Osteocyte (in vitro differentiated cells): ENCODE results near the gene CNTN5. TPM values are rescaled to one million over a fixed set of nuclear protein-coding genes. Genes with fewer than 3 reads are reported as not detected.

Experiments
- DNase-seq: peaks from one replicate; pipeline ENCODE4 v3.0.0; 2021; ENCODE audit warnings: mixed read lengths; ENCODE audit not compliant: unreplicated experiment; ENCODE audit errors: extremely low spot score
- H3K27ac Mint-ChIP-seq: one replicate; pipeline ENCODE4 v1.8.0; 2021; ENCODE audit warnings: mild to moderate bottlenecking, mixed read lengths; ENCODE audit not compliant: unreplicated experiment
- H3K27me3 Mint-ChIP-seq: one replicate; pipeline ENCODE4 v1.8.0; 2021; ENCODE audit warnings: mixed read lengths; ENCODE audit not compliant: unreplicated experiment
- H3K36me3 Mint-ChIP-seq: one replicate; pipeline ENCODE4 v1.8.0; 2021; ENCODE audit warnings: mixed read lengths; ENCODE audit not compliant: unreplicated experiment
- H3K4me1 Mint-ChIP-seq: one replicate; pipeline ENCODE4 v1.8.0; 2021; ENCODE audit warnings: mixed read lengths; ENCODE audit not compliant: unreplicated experiment
- H3K4me3 Mint-ChIP-seq: one replicate; pipeline ENCODE4 v1.8.0; 2021; ENCODE audit warnings: mild to moderate bottlenecking, moderate library complexity, mixed read lengths; ENCODE audit not compliant: unreplicated experiment
- H3K9me3 Mint-ChIP-seq: one replicate; pipeline ENCODE4 v1.8.0; 2021; ENCODE audit warnings: mixed read lengths; ENCODE audit not compliant: unreplicated experiment
- total RNA-seq: library from RNA; stranded (reverse); gene quantifications from 2 replicates; pipeline ENCODE4 v1.2.1, GENCODE V29; 2021
- TF ChIP-seq, protein P1 (sequence below): fragments of 200-600 bp; sonication (generic); IDR thresholded peaks from 2 replicates; pipeline ENCODE4 v1.5.0; 2021; ENCODE audit warnings: antibody characterized with exemption, mild to moderate bottlenecking, moderate library complexity

The CNTN5 gene
- total RNA-seq, 1 donor from 2014 or later, result 0.30 TPM

DNA sequence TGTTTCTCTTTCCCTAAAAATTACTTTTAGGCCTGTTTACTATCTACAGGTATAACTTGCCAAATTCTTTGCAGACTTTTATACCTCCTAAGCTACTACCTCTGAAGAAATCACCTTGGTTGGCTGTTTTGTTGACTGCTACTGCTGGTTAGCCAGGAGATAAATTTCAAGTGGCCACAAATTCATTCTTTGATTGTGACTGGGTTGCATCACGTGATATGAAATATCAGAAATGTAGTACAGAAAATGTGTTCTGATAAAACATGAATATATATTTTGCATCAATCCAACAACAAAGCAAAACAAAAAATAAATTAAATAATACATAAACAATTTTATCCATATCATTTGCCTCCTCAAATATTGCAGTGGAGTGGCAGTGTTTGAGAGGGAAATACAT, 291.1 kb downstream of the CNTN5 start:
- DNase-seq, result no peak
- Mint-ChIP-seq H3K27me3 (peaks cover 4% of the 10 kb centered on the region), H3K9me3 (no peaks in the 10 kb centered on the region), H3K36me3 (no peaks in the 10 kb centered on the region), H3K4me3 (no peak overlapping the region), H3K27ac (no peak overlapping the region), H3K4me1 (no peaks in the 10 kb centered on the region)
- TF ChIP-seq, protein P1, sequence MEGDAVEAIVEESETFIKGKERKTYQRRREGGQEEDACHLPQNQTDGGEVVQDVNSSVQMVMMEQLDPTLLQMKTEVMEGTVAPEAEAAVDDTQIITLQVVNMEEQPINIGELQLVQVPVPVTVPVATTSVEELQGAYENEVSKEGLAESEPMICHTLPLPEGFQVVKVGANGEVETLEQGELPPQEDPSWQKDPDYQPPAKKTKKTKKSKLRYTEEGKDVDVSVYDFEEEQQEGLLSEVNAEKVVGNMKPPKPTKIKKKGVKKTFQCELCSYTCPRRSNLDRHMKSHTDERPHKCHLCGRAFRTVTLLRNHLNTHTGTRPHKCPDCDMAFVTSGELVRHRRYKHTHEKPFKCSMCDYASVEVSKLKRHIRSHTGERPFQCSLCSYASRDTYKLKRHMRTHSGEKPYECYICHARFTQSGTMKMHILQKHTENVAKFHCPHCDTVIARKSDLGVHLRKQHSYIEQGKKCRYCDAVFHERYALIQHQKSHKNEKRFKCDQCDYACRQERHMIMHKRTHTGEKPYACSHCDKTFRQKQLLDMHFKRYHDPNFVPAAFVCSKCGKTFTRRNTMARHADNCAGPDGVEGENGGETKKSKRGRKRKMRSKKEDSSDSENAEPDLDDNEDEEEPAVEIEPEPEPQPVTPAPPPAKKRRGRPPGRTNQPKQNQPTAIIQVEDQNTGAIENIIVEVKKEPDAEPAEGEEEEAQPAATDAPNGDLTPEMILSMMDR, result no peak

DNA sequence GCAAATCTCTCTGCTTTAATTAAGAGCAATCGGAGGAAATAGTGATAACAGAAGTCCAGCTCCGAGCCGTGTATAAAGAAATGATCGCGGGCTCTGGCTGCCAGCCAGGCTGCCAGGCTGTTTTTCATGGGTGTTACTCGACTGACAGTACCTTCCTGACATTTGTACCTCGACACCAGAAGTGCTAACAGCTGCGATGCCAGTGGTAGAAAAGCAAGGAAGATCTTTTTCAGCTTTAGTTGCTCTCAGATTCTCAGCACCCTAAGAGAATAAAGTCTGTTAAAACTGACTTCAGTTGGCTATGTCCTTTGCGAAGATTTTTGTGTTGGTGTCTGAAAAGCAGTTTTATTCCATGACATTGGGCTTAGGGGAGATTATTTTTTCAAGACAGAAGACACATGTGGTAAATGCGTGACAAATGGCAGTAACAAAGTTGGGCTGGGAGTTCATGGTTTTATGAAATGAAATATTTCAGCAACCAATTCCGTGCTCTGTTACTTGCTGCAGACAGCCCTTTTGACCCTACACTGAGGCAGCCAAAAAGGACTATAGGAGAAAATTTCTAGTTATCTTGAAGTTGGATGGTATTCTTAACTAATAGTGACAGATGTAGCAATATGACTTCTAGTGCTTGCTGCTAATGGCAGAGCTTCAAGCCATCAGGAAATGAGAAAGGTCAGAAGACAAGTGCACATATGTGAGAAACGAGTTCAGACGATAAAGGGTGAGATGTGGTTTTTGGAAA, 296.2 kb downstream of the CNTN5 start:
- Mint-ChIP-seq H3K27me3 (peaks cover 4% of the 10 kb centered on the region), H3K4me1 (no peaks in the 10 kb centered on the region), H3K9me3 (no peaks in the 10 kb centered on the region), H3K4me3 (no peak overlapping the region), H3K27ac (no peak overlapping the region), H3K36me3 (no peaks in the 10 kb centered on the region)
- TF ChIP-seq, protein P1, result no peak
- no peak for DNase-seq

- Mint-ChIP-seq H3K27ac (no peak overlapping the region), H3K36me3 (no peaks in the 10 kb centered on the region)
Observed at GRCh38 chr11:99320769-99321290, 300.1 kb downstream of the CNTN5 start.

DNA sequence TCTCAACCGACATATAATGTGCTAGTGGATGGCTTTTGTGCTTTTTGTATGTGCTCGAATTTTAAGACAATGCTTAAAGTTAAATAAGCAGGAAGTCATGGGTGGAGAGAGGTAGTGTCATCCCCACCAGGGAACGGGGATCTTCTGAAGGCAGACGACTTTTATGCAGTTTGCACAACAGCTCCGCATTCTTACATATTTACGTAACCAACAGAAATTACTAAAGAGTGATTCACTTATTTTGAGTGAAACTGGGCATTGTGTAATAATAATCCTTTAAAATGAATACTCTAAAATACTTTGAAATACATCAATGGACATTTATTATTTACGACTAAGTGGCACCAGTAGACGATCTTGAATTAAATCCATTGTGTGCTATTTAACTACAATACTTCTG, 305.1 kb downstream of the CNTN5 start:
- peaks cover 6% of the 10 kb centered on the region for H3K27me3 Mint-ChIP-seq
- H3K9me3 Mint-ChIP-seq, result no peaks in the 10 kb centered on the region
- no peak overlapping the region for H3K27ac Mint-ChIP-seq

More at GRCh38 chr11:99320769-99321290, 300.1 kb downstream of the CNTN5 start:
- H3K4me3 Mint-ChIP-seq, result no peak overlapping the region
- DNase-seq, result no peak
- peaks cover 2% of the 10 kb centered on the region for H3K27me3 Mint-ChIP-seq
- H3K4me1 Mint-ChIP-seq, result no peaks in the 10 kb centered on the region
- TF ChIP-seq, protein P1, result no peak
- no peaks in the 10 kb centered on the region for H3K9me3 Mint-ChIP-seq

GRCh38 chr11:99327066-99327465, 306.3 kb downstream of the CNTN5 start:
- Mint-ChIP-seq H3K9me3 (no peaks in the 10 kb centered on the region), H3K4me1 (no peaks in the 10 kb centered on the region), H3K4me3 (no peak overlapping the region), H3K36me3 (no peaks in the 10 kb centered on the region), H3K27me3 (peaks cover 6% of the 10 kb centered on the region), H3K27ac (no peak overlapping the region)
- no peak for DNase-seq
- TF ChIP-seq, protein P1, result no peak

More for the DNA sequence above, 305.1 kb downstream of the CNTN5 start:
- TF ChIP-seq, protein P1, result no peak
- no peaks in the 10 kb centered on the region for H3K36me3 Mint-ChIP-seq
- H3K4me3 Mint-ChIP-seq, result no peak overlapping the region
- H3K4me1 Mint-ChIP-seq, result no peaks in the 10 kb centered on the region
- DNase-seq, result no peak
